Urothelium cell line (cell line): ENCODE data around the gene PPP4R4.
"Not testable (repeated sequence)": the region's sequence is repeated elsewhere in the genome, so short reads cannot be mapped to it uniquely, and the experiment has no call there.

ENCODE experiments used
- DNase-seq: peaks from one replicate; pipeline ENCODE4 v3.0.0; 2011; ENCODE audit warnings: low spot score, mixed read lengths
- FAIRE-seq: peaks from 2 replicates; lab custom pipeline; 2011; peaks lifted over from hg19 to GRCh38; lab: Jason Lieb, UNC

PPP4R4 gene

DNA sequence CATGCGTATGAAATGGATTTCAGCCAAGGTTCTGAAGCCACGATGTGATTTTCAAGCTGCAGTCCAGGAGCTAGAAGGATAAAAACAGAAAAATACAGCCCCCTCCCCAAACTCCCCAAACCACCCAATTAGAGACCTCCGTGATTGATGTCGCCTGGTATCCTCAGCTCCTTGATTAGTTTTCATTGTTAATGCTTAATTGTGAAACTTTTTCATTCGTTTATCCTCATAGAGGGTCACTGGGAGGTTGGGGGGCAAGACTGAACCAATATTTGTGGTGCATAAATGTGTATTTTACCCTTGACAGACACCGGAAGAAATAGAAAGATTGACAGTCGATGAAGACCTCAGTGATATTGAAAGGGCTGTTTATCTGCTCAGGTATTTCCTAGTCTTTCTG, 1.6 kb downstream of the PPP4R4 start:
- no peak for FAIRE-seq

DNA sequence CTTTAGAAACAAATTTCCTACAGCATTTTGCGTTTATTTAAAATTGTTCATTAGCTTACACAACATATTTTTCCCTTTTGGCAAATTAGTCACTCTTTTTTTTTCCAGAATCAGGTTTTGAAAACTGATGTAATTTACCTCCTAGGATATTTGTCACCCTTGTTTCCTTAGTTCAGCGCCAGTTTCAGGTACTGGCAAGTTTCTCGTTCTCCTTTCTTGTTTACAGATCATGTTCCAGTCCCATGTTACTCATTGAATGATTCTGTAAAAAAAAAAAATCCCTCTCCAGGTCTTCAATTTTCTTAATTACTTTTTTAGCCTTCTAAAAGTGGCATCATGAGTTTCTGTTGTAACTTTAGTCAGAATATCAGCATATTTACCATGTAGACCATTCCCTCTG, 2.7 kb downstream of the PPP4R4 start:
- no peak for FAIRE-seq
- DNase-seq: no peak

More for the DNA sequence above, 1.6 kb downstream of the PPP4R4 start:
- no peak for DNase-seq

DNA sequence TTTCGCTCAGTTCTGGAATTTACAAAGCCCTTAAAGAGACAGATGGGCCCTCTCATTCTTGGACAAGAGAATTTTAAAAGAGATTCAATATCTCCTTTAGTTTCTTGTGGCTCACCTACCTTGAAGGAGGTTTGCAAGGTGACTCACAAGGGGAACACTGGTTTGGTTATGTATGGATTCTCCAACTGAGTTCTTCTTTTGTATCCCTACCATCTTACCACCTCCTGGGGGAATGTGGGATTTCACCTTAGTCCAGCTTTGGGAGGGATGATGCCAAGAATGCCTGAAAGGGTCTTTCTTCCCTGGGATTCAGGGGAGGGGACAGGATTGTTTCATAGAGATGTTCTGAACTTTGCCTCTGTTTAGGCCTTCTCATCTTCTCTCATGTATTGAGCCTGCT, 3.7 kb downstream of the PPP4R4 start:
- no peak for FAIRE-seq
- DNase-seq: no peak

DNA sequence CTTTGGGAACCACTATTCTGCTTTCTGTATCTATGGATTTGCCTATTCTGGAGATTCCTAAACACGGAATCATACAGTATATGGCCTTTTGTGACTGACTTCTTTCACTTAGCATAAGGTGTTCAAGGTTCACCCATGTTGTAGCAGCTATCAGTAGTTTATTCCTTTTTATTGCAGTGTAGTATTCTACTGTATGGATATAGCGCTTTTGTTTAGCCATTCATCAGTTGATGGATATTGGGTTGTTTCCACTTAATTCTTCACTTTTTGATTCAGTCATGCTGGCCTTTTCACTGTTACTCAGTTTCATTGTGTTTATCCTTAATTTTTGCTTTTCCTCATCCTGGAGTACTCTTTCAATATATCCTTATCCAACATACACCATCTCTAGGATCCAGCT, 5.1 kb downstream of the PPP4R4 start:
- FAIRE-seq: no peak
- no peak for DNase-seq

DNA sequence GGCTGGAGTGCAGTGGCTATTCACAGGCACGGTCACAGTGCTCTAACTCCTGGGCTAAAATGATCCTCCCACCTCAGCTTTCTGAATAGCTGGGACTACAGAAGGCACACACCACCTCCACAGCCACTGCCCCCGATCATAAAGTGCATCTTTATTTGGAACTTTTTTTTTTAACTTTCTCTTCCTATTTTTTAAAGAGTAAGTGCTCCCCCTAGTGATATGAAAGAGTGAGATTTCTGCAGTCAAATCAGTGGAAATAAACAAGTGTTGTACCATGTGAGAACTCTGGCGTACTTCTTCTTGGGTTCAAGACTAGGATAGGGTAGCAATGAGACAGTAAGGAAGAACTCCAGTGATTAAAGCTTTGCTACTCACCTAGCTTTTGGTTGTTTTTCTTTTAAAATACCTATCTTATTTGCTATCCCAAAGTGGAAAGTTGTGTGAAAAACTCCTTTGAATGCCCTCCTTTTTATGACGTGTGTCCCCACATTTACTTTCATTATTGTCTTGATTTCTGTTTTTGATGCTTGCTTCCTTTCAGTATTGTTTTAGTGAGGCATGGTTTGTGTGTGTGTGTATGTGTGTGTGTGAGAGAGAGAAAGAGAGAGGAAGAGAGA, 6.6 kb downstream of the PPP4R4 start:
- FAIRE-seq (no peak), DNase-seq (peak; percentile 12)

DNA sequence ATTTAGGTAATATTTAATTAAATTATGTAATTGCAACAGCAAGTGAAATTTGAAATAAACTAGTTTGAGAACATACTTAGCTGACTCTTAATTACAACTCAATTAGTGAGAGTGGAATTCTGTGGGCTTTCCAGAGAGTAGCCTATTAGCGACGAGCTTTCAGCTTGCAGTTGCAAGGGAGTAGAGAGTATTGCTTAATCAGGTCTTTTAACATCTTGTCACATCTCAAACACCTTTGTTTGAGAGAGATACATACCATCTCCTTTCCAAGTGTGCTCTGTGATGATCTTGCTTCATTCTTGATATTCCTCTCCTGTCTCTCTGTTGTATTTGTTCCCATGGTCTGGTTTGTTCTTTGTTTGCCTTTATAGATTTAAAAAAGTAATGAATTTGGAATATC, 7.7 kb downstream of the PPP4R4 start:
- DNase-seq (no peak), FAIRE-seq (no peak)

DNA sequence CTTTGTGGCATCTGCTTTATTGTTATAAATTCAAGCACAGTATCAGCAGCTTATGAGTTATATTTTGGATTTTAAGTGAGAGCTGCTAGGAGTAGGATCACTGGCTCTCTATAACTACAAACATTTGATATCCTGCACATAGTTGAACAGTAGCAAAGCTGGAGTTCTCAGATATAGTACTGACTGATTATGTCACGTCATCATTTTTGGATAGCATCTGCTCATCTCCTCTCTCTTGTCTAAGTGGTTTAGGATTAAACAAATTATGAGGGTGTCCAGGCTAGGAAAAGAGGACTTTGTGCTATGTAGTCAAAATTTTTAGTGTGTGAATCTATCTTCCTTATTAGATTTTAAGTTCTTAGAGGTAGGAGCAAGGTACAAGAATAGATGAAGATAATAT, 18.4 kb downstream of the PPP4R4 start:
- no peak for FAIRE-seq
- no peak for DNase-seq

DNA sequence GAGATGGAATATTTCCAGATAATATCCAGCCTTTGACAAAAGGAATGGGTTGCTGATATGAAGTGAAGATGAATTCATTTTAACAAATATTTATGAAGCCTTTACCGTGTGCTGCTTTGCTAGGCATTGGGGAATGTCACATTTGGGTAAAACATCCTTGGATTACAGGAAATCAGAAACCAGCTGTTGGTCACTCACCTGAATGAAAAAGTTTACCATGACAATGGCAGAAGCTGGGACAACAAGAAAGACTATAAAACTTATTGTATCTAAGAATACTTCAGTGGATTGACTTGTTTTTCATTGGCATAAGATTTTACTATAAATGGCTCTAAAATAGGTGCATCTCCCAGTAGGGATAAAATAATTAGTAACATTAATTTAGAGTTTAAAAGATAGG, 19.7 kb downstream of the PPP4R4 start:
- no peak for FAIRE-seq

DNA sequence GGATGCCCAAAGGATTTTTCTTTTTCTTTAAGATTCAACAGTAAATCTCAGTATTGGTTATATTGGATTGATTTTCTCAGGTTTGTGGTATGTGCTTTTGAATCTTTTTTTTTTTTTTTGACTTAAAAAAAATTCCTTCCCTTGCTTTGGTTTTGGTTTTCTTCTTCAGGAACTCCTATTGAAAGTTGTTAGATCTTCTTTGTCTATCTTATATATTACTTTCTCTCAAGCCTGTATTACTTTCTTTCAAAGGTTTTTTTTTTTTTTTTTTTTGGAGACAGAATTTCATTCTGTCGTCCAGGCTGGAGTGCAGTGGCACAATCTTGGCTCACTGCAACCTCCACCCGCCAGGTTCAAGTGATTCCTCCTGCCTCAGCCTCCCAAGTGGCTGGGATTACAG, 21.9 kb downstream of the PPP4R4 start:
- DNase-seq: no peak
- FAIRE-seq: no peak

More for the DNA sequence above, 19.7 kb downstream of the PPP4R4 start:
- DNase-seq: no peak

DNA sequence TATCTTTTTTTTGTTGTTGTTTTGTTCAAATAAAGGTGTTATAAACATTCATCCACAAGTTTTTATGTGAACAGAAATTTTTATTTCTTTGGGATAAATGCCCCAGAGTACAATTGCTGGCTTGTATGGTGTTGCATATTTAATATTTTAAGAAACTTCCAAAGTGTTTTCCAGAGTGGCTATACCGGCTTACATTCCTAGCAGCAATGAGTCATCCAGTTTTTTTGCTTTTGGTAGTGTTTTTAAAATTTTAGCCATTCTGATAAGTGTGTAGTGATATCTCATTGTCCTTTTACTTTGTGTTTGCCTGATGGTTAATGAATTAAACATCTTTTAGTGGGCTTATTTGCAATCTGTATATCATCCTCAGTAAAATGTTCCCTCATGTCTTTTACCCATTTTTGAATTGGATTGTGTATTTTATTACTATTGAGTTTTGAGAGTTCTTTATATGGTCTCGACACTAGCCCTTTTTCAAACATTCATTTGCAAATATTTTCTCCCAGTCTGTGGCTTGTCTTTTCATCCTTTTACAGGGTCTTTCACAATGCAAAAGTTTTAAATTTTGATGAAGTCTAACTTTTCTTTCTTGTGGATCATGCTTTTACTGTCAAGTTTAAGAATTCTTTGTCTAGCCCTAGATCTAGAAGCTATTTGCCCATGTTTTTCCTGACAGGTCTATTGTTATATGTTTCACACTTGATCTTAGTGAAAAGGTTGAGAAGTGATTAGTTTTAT, 29.5 kb downstream of the PPP4R4 start:
- DNase-seq (no peak), FAIRE-seq (no peak)

DNA sequence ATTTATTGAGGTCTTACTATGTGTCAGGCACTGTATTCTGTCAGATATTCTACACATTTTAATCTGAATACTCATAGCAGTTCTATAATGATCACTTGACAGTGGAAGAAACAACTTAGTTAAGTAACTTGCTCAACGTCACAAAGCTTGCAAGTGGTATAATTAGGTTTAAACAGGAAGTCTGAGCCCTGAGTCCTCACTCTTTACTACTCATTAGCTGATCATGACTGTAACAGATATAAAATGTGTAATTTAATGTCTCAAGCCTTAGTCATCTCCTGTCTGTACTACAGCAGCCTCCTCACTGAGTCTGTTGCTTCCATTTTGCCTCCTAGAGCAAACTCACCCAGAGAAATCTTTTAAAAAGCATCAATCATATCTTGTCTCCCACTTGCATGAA, 38.9 kb downstream of the PPP4R4 start:
- FAIRE-seq (no peak), DNase-seq (no peak)

DNA sequence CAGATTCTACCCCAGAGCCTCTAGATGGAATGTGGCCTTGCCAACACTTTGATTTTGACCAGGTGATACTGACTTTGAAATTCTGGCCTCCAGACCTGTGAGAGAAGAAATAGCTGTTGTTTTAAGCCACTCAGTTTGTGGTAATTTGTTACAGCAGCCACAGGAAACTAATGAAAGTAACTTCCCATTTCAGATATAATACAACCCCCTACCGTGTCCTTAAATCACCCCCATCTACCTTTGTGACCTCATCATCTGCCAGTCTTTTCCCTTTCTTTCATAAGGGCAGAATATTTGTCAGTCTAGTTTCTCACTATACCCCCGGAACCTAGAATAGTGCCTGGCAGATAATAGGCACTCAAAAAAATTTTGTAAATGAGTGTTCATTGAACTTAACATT, 39.6 kb downstream of the PPP4R4 start:
- DNase-seq: no peak
- no peak for FAIRE-seq

DNA sequence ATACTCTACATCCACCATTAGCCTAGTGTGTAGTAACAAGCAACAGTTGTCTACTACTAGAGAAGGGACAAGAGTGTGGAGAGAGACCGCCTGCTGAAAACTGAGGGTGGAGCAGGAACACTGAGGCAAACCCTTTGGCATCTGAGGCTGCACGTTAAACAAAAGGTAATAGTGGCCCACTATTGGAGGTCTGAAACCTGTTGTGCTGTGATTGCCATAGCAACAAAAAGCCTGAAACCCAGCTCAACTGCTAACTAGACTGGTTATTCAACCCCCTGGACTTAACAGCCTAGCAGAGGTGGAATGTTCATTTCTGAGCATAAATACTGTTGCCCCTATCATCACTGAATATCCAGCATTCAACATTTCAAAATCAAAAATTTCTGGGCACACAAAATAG, 43.0 kb downstream of the PPP4R4 start:
- no peak for FAIRE-seq
- DNase-seq: no peak

DNA sequence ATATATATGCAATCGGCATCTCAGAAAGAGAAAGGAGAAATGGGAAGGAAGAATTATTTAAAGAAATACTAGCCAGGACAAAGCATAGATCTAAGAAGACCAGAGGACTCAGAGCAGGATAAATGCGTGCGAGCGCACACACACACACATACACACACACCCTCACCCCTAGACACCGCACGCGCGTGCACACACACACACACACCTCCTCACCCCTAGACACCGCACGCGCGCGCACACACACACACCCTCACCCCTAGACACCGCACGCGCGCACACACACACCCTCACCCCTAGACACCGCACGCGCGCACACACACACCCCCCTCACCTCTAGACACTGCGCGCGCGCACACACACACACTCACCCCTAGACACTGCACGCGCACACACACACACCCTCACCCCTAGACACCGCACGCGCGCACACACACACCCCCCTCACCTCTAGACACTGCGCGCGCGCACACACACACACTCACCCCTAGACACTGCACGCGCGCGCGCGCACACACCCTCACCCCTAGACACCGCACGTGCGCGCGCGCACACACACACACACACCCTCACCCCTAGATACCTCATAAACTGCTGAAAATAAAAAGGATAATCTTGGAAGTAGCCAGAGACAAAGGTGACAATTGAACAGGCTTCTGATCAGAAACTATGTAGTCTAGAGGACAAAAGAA, 44.2 kb downstream of the PPP4R4 start:
- not testable (repeated sequence) for DNase-seq, FAIRE-seq

DNA sequence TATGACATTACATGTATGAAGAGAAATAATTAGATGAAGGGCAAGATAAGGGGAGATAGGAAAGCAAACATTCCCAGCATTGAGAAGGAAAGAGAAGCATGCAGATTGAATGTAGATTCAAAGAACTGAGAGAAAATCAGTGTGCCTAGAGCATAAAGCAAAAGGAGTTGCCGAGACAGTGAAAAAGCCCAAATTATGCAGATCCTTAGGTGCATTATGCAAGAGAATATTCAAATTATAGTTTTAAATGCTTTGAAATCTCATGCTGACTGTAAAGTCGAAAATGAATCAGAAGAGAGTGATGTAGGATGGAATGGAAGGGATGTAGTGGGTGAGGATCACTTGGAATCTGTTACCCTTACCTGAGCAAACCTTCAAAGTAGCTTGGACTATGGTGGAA, 49.9 kb downstream of the PPP4R4 start:
- DNase-seq (no peak), FAIRE-seq (no peak)

DNA sequence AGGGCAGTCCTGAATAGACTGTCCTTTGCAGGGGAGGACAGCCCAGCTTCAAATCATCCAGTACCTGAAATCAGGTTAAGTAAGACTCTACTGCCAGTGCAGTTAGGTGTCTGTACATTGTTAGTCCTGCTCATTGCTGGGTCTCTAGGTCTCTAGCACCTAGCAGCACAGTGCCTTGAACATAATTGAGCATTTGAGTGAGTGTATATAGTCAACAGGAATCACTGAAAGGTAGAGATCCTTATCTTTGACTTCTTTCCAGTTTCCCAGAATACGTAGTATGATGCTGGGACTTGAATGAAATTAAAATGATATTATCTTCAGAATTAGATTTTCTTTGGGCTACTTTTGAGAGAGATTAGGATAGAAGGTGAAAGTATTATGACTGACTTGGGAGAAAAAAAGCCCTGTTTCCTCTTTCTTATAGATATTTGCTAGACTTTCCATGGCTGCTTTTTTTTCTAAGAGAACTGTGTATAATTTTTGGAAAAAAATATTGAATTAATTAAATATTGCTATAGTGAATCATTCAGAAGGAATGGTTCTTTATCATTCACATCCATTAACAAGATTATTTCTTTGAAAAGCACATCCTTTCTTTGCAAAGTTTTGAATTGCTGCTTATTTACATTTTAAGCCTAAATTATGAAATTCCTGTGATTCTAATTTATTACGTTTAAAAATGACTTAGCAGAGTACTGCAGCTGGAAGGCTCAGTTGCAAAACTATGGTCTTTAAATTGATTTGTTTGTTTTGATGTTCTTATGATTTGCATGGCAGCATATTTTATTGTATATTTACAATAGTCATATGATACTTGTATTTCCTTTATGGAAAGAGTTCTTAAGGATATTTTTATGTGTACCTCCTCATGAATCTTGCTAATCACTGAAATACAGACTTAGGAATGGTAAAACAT, 51.6 kb downstream of the PPP4R4 start:
- FAIRE-seq (no peak), DNase-seq (no peak)

DNA sequence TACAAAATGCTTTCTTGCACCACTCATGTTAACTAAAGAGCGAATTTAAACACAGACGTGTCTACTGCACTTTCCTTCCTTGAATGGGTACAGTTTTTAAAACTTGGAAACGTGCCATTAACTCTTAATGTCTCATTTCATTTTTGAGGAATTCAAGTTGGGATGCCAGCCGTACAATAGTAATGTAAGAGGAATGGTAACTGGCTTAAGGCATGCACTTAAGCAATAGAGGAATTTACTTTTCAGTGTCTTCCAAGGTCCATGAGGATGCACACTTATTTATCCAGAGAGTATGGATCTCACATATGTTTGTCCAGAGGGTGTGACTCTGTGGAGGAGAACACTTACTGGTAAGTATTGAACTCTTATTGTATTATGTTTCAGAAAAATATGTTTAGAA, 52.9 kb downstream of the PPP4R4 start:
- FAIRE-seq (no peak), DNase-seq (no peak)

DNA sequence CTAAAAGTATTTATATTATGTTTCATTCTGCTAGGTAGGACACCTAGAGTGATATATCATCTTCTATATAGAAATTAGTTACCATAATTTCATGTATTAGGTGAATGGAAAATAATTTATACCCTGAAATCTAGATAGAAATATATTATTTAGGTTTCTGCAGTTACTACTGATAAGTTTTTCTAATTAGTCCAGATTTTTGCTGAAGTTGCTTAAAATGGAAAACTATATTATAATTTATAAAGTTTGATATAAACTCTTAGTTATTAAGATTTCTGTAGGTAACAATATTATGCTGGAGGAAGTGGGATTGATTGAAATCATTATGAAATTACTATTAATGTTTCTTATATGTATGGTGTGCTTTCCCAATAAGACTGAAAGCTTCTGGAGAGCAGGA, 62.9 kb downstream of the PPP4R4 start:
- FAIRE-seq: no peak

DNA sequence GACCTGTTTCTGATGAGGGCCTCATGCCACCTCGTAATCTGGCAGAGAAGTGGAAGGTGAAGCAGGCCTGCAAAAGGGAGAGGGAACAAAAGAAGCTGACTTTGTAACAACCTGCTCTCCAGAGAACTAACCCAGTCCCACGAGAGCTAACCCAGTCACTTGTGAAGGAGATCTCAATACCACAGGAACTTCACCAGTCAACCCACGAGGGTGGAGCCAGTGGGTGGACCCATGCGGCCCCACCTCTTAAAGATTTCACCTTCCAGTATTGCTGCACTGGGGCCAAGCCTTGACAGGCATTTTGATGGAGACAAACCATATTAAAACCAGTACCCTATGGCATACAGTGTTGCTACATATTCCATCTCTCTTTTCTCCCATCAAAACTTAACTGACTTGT, 63.9 kb downstream of the PPP4R4 start:
- no peak for DNase-seq
- FAIRE-seq: no peak

More for the DNA sequence above, 62.9 kb downstream of the PPP4R4 start:
- DNase-seq: no peak

DNA sequence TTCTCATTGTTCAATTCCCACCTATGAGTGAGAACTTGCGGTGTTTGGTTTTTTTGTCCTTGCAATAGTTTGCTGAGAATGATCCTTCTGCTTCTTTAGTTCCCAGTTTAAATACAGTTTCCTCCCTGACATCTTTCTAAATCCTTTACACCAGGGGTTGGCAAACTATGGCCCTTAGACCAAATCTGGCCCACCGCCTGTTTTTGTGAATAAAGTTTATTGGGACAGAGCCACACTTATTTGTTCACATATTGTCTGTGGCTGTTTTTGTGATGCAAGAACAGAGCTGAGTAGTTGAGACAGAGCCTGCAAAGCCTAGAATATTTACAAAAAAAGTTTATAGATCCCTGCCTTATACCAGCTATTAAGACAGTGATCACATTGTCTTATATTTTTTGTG, 65.3 kb downstream of the PPP4R4 start:
- DNase-seq (no peak), FAIRE-seq (no peak)

DNA sequence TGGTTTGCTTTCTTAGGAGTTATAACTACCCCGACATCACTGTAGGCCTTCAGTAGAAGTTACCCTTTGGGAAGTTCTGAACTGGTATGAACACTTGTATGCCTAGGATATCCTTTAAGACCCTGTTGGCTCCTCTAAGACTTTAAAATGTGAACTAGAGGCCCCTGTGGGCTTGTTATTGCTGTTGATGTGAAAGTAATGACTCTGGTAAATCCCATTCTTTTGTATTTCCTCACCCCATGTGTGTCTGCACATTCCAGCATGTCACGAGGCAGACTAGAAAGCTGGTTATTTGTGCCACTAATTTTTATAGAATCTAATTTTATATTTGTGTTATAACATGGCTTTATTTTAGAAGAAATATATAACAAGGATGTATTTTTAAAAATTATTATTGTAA, 70.1 kb downstream of the PPP4R4 start:
- FAIRE-seq (no peak), DNase-seq (no peak)
